Cerebellar nuclear complex (tissue), 1 donor: ENCODE results near the gene LRRFIP2.
"Not testable (repeated sequence)": the region's sequence is repeated elsewhere in the genome, so short reads cannot be mapped to it uniquely, and the experiment has no call there.

Experiments used
- DNase-seq, 2 experiments: peaks; one replicate each; lab custom pipeline; 2025; lab: John Stamatoyannopoulos, UW

Gene LRRFIP2, protein sequence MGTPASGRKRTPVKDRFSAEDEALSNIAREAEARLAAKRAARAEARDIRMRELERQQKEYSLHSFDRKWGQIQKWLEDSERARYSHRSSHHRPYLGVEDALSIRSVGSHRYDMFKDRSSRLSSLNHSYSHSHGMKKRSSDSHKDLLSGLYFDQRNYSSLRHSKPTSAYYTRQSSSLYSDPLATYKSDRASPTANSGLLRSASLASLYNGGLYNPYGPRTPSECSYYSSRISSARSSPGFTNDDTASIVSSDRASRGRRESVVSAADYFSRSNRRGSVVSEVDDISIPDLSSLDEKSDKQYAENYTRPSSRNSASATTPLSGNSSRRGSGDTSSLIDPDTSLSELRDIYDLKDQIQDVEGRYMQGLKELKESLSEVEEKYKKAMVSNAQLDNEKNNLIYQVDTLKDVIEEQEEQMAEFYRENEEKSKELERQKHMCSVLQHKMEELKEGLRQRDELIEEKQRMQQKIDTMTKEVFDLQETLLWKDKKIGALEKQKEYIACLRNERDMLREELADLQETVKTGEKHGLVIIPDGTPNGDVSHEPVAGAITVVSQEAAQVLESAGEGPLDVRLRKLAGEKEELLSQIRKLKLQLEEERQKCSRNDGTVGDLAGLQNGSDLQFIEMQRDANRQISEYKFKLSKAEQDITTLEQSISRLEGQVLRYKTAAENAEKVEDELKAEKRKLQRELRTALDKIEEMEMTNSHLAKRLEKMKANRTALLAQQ

DNA sequence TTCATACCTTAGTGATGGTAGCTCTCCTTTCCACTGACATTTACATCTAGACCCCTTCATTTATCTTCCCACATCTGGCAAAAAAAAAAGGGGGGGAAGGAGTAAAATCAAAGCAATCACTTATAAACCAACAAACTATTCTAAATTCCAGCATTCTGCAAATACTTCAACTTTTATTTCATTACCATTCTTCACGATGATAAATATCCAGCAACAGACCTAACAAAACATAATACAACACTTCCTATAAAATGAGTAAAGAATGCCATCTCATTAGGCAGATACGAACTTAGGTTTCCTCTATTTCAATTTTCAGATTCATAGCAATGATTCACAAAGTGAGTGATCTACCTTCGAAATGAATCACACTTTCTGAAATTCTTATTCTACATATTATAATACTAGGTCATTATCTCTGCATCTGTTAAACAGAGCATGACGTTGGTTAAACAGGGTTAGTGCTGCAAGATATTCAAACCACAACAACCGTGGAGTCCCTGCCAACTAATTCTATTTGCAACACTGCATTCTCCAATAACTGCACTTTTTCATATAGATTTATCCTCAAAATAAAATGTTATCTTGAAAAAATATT lies at the start of gene LRRFIP2:
Gene LRRFIP2, minus strand, starts transcription at position 51 of the 595 bp plus-strand sequence. CDS start 25,599 bp downstream, outside the sequence.
- no peak for DNase-seq

DNA sequence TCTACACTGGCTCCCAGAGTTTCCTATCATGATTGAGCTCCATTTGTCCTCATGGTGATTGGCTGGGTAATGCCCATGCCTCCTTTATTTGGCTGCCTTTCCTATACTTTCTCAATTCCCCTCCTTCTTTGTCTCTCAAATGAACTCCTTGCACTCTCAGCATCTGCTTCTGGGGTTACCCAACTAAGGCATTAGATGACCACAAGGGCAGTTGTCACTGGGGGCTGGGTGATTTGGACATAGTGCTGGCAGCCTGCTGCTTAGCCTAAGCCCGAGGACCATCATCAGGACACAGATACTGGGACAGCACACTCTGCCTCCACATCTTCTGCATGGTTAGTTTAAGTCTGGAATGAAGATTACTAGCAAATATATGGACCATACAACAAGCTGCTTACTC lies 49.2 kb upstream of the LRRFIP2 start:
- no peak for DNase-seq

DNA sequence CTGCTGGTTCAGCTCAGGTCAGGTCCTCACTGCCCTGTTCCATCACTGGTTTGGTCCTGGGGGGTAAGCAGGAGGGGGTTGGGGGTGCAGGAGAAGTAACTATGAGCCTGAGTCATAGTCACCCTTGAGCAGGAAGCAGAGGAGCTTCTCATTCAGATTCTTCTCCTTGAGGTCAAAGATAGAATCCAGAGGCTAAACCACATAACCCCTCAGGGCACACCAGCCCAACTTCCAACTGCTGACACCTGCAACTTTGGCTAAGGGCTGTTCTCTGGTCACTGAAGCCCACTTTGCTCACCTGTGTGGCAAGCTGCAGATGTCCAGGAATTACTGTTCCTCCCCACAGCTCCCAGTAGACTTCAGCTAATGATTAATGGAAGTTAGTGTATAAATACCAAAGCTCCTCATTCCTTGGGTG lies 48.8 kb upstream of the LRRFIP2 start:
- no peak for DNase-seq

DNA sequence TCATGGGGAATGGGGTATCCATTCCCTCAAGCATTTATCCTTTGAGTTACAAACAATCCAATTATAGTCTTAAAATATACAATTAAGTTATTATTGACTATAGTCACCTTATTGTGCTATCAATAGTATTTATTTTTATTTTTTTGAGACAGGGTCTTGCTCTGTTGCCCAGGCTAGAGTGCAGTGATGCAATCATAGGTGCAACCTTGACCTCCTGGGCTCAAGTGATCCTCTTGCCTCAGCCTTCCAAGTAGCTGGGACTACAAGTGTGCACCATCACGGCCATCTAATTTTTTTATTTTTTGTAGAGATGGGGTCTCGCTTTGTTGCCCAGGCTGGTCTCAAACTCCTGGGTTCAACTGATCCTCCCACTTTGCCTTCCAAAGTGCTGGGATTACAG lies 48.2 kb upstream of the LRRFIP2 start:
- not testable (repeated sequence) for DNase-seq

DNA sequence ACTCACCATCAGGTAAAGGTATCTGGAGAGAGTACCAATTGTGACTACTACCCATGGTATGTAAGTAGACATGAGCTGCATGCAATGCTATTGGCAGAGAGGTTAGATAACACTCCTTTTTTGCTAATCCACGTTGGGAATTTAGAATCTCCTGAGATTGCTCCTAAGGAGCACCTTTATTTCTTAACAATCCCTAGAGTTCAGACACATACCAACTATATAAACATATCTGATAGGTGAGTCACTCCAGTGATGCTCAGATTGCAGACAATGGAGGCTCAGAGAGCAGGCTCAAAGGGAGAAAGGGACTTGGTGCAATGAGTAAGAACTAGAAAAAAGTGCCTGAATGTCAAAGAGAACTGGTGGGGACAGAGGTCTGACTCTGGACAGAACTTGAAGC lies 47.0 kb upstream of the LRRFIP2 start:
- DNase-seq = no peak

DNA sequence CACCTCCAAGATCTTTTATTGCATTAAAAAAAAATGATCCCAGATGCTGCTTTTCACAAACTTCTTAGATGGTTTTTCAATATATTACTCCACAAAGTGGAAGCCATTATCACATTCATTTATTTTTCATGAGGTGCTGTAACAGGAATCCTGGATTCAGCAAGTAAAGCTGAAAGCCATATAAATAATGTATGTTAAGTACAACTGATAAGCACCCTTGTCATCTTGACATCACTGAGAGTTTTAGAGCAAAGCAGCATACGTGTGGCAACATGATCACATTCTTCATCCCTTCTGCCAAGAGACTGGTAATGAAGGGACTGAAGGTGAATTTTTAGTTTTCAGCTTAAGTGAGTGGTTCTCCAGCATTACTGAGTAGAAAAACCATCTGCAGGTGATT lies 44.9 kb upstream of the LRRFIP2 start:
- no peak for DNase-seq

DNA sequence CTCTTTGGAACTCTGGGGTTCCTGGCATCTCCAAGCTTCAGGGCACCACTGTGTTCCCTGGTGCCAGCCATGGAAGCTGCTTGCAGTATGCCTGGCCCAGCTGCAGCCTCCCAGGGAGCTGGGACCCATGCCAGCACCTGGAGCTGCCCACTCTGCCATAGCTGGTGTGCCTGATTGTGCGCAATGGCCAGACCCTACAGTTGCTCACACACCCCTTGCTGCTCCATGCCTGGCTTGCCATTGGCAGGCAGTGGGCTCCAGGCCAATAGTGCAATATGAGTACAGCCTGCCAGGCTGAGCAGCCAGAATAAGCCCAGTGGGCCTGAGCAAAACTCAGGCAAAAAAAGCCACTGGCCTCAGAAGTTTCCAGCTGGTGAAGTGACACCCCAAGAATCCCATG lies 43.8 kb upstream of the LRRFIP2 start:
- no peak for DNase-seq

DNA sequence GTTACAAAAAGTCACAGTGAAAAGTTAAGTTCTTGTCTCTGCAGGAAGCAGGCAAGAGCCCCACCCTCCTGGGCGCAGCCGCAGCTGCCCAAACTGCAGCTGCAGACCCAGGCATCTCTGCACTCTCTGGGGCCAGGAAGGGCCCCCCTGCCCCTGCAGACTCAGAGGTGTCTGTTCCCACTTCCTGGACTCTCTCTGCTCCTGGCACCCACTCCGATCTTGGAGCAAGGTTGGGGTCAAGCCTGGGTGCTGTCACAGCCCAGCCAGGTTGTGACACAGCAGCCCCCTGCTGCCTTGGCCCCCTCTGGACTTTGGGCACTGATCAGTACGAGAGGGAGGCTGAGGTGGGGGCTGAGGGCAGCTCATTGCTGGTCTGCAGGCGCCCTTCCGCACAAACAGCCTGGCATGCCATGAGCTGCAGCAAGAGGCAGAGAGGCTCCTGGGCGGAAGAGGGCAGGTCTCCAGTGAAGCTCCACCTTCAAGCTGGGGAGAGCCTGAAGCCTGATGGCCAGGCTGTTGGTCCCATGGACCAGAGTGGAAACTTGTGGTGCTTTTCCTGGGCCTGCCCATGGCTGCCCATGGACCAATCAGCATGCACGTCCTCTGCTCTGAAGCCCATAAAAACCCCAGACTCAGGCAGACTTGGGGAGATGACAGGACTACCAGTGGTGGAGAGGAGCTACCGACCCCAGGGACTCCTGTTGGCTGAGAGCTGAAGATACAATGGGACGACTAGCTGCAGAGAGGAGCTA lies 42.9 kb upstream of the LRRFIP2 start:
- no peak for DNase-seq

DNA sequence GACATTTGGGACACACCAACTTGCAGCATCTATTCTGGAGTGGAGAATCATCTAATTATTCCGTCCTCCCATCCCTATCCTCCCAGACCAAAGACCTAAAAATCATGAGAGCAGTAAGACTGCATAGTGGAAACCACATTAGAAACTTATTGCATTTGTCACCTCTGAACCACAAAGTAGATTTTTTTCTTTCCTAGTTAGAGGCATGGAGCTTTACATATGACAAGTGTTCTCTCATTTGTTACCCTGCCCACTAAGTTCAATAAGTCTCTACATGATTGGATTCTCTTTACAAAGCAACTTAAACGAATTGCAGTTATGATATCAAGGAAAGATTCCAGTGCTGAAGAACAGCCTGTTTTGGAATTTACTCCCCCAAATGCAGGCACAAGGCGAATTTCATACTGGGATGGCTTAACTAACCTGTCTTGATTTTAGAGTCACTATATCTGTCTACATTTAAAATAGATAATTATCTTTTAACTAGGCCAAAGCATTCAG lies 42.3 kb upstream of the LRRFIP2 start:
- no peak for DNase-seq

DNA sequence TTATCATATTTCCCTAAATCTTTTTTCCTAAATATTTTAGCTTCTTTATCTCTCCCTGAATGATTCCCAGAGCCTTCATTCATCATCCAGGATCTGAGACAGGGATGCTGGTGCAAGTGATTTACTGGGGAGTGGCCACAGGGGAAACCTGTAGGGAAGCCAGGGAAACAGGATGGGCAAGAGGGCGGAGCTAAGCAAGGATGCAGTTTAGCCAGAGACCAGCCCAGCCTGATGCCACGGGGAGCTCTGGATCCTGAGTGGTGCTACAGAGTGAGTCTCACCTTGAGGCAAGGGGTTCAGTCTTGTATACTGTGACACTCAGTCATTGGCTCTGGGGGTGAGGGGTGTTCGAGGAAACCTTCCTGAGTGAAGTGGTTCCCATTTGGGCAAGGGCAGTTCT lies 39.7 kb upstream of the LRRFIP2 start:
- no peak for DNase-seq

DNA sequence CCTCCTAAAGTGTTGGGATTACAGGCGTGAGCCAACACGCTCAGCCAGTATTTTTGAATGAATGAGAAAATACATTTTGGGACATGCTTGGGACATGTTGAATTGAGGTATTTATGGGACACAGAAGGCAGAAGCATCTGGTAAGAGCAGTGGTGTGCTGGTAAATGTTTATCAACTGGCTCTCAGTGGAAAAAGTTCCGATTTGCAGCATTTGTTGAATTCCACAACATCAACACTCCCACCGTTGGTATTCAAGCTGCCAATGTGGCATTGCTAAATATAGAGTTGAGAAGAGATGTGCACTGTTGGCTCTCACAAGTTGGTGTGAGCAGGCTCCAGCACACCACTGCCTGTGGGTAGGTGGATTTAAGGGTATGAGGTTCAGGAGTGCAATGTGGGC lies 35.8 kb upstream of the LRRFIP2 start:
- DNase-seq = no peak

DNA sequence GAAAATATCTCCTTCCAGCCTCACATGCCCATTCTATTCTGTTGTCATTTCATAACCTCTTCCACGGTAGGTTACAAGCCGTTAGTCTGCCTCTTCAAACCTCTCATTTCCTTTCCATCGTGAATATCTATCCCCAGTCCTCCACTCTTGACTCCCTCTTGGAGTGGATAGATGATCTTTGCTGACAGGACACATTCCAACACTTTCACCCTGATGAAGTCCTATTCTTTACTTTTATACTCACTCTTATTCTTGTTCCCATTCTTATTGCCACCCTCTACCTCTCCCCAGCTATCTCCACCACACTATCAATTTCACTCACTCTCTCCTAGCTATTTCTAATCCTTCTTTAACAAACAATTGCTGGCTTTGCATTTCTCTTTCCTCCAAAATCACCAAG lies 34.2 kb upstream of the LRRFIP2 start:
- not testable (repeated sequence) for DNase-seq

DNA sequence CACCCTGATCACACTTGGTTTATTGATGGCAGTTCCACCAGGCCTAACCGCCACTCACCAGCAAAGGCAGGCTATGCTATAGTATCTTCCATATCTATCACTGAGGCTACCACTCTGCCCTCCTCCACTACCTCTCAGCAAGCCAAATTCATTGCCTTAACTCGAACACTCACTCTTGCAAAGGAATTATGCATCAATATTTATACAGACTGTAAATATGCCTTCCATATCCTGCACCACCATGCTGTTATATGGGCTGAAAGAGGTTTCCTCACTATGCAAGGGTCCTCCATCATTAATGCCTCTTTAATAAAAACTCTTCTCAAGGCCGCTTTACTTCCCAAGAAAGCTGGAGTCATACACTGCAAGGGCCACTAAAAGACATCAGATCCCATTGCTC lies 33.6 kb upstream of the LRRFIP2 start:
- DNase-seq = not testable (repeated sequence)

DNA sequence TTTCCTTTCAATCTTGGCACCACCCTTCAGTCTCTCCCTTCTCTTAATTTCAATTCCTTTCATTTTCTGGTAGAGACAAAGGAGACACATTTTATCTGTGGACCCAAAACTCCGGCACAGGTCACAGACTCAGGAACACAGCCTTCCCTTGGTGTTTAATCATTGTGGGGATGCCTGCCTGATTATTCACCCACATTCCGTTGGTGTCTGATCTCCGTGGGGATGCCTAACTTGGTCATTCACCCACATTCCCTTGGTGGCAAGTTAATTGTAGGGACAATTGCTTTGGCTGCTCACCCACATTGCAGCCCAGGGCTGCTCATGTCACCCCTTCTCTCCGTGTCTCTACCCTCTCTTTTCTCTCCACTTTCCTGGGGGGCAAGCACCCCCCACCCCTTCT lies 31.7 kb upstream of the LRRFIP2 start:
- not testable (repeated sequence) for DNase-seq

DNA sequence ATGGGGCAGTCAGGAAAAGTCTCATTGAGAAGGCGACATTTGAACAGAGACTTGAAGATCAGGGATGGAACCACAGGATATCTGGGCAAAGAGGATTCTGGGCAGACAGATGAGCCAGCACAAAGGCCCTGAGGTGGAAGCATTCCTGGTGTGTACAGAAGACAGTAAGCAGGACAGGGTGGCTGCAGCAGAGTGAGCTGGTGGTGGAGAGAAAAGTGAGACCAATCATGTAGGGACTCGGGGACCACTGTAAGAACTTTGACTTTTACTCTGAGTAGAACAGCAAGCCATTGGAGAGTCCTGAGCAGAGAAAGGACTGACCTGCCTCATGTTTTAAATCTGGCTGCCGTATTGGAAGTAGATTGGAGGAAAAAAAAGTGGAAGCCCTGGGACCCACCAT lies 29.9 kb upstream of the LRRFIP2 start:
- DNase-seq = no peak

DNA sequence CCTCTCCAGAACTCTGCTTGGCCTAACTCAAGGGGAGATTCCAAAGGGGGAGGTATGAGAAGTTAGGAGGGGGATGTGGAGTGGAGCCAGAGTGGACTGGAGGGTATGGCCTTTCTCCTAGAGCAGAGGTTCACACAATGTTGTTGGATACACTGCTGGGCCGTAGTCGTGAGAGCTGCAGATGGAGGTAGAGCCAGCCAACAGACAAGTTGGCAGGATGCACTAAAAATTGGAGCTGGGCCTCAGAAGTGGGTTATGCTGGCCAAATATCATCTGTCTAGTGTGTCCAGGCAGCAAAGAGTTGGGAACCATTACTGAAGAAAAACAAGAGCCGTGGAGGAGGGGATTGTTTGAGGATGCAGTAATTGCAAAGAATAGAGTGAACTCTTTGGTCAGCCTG lies 27.7 kb upstream of the LRRFIP2 start:
- DNase-seq = no peak

DNA sequence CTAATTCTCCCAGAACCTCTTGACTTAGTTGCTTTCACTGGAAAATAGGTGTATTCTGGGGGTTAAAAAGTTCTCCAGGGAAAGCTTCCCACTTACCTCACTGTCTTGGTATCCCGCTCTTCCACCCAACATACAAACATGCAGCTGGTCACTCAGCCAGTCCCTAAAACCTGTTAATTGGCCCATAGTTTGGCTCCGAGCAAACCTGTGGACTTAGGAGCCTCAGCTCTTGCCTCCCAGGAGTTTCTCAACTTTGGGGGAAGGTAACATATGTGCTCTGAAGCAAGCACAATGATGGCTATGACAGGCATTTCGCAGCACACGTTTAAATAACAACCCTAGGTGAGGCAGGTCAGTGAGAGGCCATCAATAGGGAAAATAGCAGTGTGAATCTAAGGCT lies 25.8 kb upstream of the LRRFIP2 start:
- no peak for DNase-seq

DNA sequence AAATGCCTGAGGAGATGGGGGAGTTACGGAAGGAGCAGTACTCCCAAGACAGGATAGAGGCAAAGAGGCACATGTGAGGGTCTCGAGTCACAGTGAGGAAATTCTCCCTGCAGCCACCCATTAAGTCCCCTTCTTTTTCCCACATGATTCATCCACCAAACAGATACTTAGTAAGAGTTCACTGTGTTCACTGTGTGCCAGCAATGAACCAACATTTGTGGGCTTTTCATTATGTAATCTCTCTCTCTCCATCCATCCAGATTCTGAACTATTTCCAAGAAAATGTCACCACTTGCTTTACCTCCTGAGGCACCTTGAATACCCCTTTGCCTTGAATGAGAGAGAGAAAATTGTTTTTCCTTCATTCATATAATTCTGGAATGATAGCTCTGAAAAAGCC lies 24.6 kb upstream of the LRRFIP2 start:
- no peak for DNase-seq

DNA sequence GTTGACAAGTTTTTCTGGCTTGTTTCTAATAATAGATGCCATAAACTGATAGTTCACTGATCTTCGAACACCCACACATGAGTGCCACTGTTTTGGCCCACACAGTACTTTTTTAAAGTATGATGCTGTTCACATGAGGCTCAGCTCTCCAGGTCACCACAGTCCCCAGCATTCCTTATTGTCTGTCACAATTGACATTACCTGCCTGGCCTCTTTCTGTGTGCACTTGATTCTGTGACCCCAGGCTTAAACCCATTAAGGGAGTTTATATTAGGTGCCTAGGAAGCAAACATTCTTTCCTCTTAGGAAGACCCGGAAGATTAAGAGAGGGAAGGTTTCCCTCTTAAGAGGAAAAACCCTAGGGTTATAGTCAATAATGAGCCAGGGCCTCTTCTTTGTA lies 24.2 kb upstream of the LRRFIP2 start:
- DNase-seq = no peak

DNA sequence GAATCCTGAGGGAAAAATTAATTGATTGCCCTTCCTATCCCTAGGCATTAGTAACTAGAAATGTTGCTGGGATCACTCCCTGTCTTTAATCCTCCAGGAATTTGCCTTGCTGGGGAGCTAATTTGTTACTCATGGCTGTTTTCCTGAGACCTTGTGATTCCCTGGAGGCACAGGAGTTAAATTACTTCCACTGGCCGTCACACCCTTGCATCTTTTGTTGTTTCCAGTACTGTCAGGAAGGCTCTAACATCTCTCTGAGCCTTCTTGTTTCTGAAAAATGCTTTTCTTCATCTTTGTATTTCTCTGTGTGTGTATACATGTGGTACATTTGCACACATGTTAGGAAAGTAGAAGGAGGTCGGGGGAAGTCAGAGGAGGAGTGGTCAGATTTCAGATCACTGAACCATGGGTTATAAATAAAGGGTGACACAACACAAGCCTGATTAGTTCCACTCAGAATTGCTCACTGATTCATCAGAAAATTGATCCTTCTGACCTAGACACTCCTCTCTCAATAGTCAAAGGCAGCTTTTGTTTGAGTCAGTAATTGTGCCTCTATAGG lies 23.5 kb upstream of the LRRFIP2 start:
- DNase-seq = no peak

DNA sequence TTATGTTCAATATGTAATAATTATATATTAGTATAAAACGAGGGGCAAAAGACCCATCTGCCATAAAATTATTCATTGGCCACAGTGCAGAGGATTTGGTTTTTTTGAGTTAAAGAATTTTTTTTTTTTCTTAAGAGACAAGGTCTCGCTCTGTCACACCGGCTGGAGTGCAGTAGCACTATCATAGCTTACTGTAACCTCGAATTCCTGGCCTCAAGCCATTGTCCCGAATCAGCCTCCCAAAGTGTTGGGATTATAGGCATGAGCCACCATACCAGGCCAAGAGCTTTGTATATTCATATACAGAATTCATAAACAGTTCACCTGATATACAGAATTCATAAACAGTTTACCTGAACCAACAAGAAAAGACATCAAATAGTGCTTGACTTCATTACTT lies 20.2 kb upstream of the LRRFIP2 start:
- no peak for DNase-seq

DNA sequence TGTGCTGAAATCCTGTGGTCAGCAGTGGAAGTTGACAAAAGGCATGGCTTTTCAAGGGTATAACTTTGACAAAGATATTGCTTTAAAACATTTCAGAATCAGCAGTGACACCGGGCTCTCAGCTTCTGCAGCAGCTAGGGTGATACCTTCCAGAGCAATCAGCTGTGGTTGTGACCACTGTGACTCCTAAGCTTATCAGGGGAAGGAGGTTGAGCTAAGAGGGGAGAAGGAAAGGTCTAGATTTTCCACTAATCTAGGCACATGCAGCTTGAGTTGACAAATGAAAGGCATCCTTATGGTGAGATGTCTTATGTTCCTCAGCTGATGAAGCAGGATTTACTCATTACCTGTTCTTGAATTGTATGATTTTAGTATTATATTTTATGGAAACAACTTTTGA lies 16.3 kb upstream of the LRRFIP2 start:
- DNase-seq = no peak
